Measurements from ENCODE around the gene TRIO. TPM values are rescaled to one million over a fixed set of nuclear protein-coding genes. Genes with fewer than 3 reads are reported as not detected.
"Not testable (repeated sequence)": the region's sequence is repeated elsewhere in the genome, so short reads cannot be mapped to it uniquely, and the experiment has no call there.

Gene TRIO
- total RNA-seq, 2 experiments from 2014 or later: 4.1 to 6.5 TPM

- intact Hi-C loops (cut with DNase I, micrococcal nuclease): no loop called here
- H3K9me3 Mint-ChIP-seq: no peaks in the 10 kb centered on the region
- H3K4me1 ChIP-seq (ENCODE audit: insufficient read depth, low read length): no peaks in the 10 kb centered on the region
- ATAC-seq (ENCODE audit: poor library complexity): no peak
- TF ChIP-seq, protein P1, sequence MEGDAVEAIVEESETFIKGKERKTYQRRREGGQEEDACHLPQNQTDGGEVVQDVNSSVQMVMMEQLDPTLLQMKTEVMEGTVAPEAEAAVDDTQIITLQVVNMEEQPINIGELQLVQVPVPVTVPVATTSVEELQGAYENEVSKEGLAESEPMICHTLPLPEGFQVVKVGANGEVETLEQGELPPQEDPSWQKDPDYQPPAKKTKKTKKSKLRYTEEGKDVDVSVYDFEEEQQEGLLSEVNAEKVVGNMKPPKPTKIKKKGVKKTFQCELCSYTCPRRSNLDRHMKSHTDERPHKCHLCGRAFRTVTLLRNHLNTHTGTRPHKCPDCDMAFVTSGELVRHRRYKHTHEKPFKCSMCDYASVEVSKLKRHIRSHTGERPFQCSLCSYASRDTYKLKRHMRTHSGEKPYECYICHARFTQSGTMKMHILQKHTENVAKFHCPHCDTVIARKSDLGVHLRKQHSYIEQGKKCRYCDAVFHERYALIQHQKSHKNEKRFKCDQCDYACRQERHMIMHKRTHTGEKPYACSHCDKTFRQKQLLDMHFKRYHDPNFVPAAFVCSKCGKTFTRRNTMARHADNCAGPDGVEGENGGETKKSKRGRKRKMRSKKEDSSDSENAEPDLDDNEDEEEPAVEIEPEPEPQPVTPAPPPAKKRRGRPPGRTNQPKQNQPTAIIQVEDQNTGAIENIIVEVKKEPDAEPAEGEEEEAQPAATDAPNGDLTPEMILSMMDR (IDR thresholded peaks at IDR 0.05): no peak
- peaks cover 10% of the 10 kb centered on the region for H3K4me1 Mint-ChIP-seq (ENCODE audit: low read depth)
- H3K4me3 Mint-ChIP-seq: no peak overlapping the region
- H3K27ac Mint-ChIP-seq: no peak overlapping the region
- no peak overlapping the region for H3K4me3 ChIP-seq (ENCODE audit: low read length)
- H3K27me3 ChIP-seq (ENCODE audit: control insufficient read depth in 1 of 2, insufficient read depth in 2 of 2, low read length in 2 of 2): peaks cover 0 to 5% of the 10 kb centered on the region in 2 experiments
- peaks cover 0 to 2% of the 10 kb centered on the region in 2 experiments for H3K9me3 ChIP-seq (ENCODE audit: control insufficient read depth in 1 of 2, insufficient read depth in 1 of 2, low read length in 2 of 2)
- no peak overlapping the region for H3K27ac ChIP-seq (ENCODE audit: low read depth in 1 of 2, low read length in 2 of 2)
- no peaks in the 10 kb centered on the region for H3K36me3 ChIP-seq (ENCODE audit: insufficient read depth, low read length)
- no peaks in the 10 kb centered on the region for H3K36me3 Mint-ChIP-seq (ENCODE audit: low read depth)
- DNase-seq: peak in 2 of 14 experiments; percentile 33 to 47
- ChIA-PET CTCF (no interaction called here), POLR2A (no interaction called here)
- peaks cover 10% of the 10 kb centered on the region for H3K27me3 Mint-ChIP-seq
These were observed 61.7 kb downstream of the TRIO start for GRCh38 chr5:14204785-14205321.

DNA sequence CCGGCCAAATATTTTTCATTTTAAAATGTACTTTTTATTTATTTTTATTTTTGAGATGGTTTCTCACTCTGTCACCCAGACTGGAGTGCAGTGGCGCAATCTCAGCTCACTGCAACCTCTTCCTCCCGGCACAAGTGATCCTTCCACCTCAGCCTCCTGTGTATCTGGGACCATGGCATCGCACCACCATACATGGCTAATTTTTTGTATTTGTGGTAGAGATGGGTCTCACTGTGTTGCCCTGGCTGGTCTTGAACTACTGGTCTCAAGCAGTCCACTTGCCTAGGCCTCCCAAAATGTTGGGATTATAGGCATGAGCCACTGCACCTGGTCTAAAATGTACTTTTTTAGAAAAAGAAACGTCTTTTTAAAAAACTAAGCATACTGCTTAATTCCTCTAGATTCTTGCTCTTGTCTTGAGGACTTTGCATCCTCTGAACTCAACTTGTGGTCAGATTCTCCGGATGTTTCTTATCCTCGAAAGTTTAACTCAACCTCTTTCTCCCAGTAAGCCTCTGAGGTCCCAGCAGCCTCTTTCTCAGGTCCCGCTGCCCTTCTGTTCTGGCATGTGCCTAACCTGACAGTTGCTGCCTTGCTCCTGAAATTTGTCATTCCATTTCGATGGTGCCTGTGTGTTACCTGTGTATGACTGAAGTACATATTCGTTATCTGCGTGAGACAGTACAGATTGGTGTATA, 63.0 kb downstream of the TRIO start:
- TF ChIP-seq, protein P1 (IDR thresholded peaks at IDR 0.05): no peak
- H3K27ac Mint-ChIP-seq: no peak overlapping the region
- peaks cover 5 to 7% of the 10 kb centered on the region in 2 experiments for H3K27me3 ChIP-seq (ENCODE audit: control insufficient read depth in 1 of 2, insufficient read depth in 2 of 2, low read length in 2 of 2)
- H3K27ac ChIP-seq (ENCODE audit: low read depth in 1 of 2, low read length in 2 of 2): no peak overlapping the region
- ChIA-PET POLR2A (no interaction called here), CTCF (no interaction called here)
- intact Hi-C loops (cut with DNase I, micrococcal nuclease): no loop called here
- H3K9me3 Mint-ChIP-seq: no peaks in the 10 kb centered on the region
- H3K4me3 ChIP-seq (ENCODE audit: low read length): no peak overlapping the region
- no peak for ATAC-seq (ENCODE audit: poor library complexity)
- H3K4me1 Mint-ChIP-seq (ENCODE audit: low read depth): peaks cover 10% of the 10 kb centered on the region
- H3K4me3 Mint-ChIP-seq: no peak overlapping the region
- peaks cover 17% of the 10 kb centered on the region for H3K27me3 Mint-ChIP-seq
- no peaks in the 10 kb centered on the region for H3K36me3 ChIP-seq (ENCODE audit: insufficient read depth, low read length)
- no peak for DNase-seq
- H3K9me3 ChIP-seq (ENCODE audit: control insufficient read depth in 1 of 2, insufficient read depth in 1 of 2, low read length in 2 of 2): peaks cover 0 to 4% of the 10 kb centered on the region in 2 experiments
- H3K36me3 Mint-ChIP-seq (ENCODE audit: low read depth): no peaks in the 10 kb centered on the region
- H3K4me1 ChIP-seq (ENCODE audit: insufficient read depth, low read length): no peaks in the 10 kb centered on the region

- H3K9me3 ChIP-seq (ENCODE audit: control insufficient read depth in 1 of 2, insufficient read depth in 1 of 2, low read length in 2 of 2); H3K27me3 ChIP-seq (ENCODE audit: control insufficient read depth in 1 of 2, insufficient read depth in 2 of 2, low read length in 2 of 2); H3K4me3 Mint-ChIP-seq; H3K4me1 ChIP-seq (ENCODE audit: insufficient read depth, low read length); H3K27ac ChIP-seq (ENCODE audit: low read depth in 1 of 2, low read length in 2 of 2); ATAC-seq (ENCODE audit: poor library complexity); H3K4me3 ChIP-seq (ENCODE audit: low read length); H3K9me3 Mint-ChIP-seq; H3K36me3 ChIP-seq (ENCODE audit: insufficient read depth, low read length); H3K27ac Mint-ChIP-seq; CTCF ChIA-PET; H3K36me3 Mint-ChIP-seq (ENCODE audit: low read depth); POLR2A ChIA-PET; intact Hi-C loops (cut with DNase I, micrococcal nuclease); DNase-seq: not testable (repeated sequence)
- Mint-ChIP-seq H3K27me3 (peaks cover 17% of the 10 kb centered on the region), H3K4me1 (ENCODE audit: low read depth) (peaks cover 10% of the 10 kb centered on the region)
These were observed 64.3 kb downstream of the TRIO start for GRCh38 chr5:14207428-14207827.
